GM12873 (cell line): ENCODE measurements around the gene ZFYVE19.

Source experiments
- CTCF ChIP-seq: IDR thresholded peaks from 2 replicates; pipeline ENCODE4 v1.5.1; 2012; ENCODE audit warnings: low read depth, mild to moderate bottlenecking, moderate library complexity, low read length, control low read depth; ENCODE audit not compliant: insufficient read depth; ENCODE audit errors: missing control alignments

Gene ZFYVE19

GRCh38 chr15:40831861-40832260 is 25.0 kb downstream of the ZFYVE19 start:
- TF ChIP-seq CTCF: no peak

- TF ChIP-seq CTCF: no peak
Measured at GRCh38 chr15:40832903-40833302, 26.0 kb downstream of the ZFYVE19 start.

- no peak for TF ChIP-seq CTCF
Measured at GRCh38 chr15:40836020-40836419, 29.1 kb downstream of the ZFYVE19 start.

- no peak for TF ChIP-seq CTCF
Measured at GRCh38 chr15:40838756-40839155, 31.9 kb downstream of the ZFYVE19 start.

- TF ChIP-seq CTCF: no peak
Measured at GRCh38 chr15:40841741-40842140, 34.9 kb downstream of the ZFYVE19 start.

GRCh38 chr15:40843261-40843884 is 36.5 kb downstream of the ZFYVE19 start:
- TF ChIP-seq CTCF: no peak

- TF ChIP-seq CTCF: no peak
Measured at GRCh38 chr15:40843885-40844695, 37.2 kb downstream of the ZFYVE19 start, which contains the start of gene SPINT1. TSS of gene SPINT1 (plus strand) at chr15:40844048. CDS start at chr15:40844555, 507 bp downstream.
